Endodermal cell (in vitro differentiated cells): ENCODE data around the gene RBM48. TPM values are rescaled to one million over a fixed set of nuclear protein-coding genes. Genes with fewer than 3 reads are reported as not detected.

Source experiments
- DNase-seq: peaks from one replicate; pipeline ENCODE4 v3.0.0-alpha.2; 2017
- H3K27ac ChIP-seq: 2 replicates; pipeline ENCODE4 v1.5.1; 2013; ENCODE audit warnings: mild to moderate bottlenecking, low read depth, low read length, moderate library complexity
- H3K27me3 ChIP-seq: 2 replicates; pipeline ENCODE4 v1.6.1; 2013; ENCODE audit warnings: mild to moderate bottlenecking, low read length, moderate library complexity; ENCODE audit not compliant: insufficient read depth, control insufficient read depth, poor library complexity, severe bottlenecking
- H3K36me3 ChIP-seq: 2 replicates; pipeline ENCODE4 v1.7.0; 2013; ENCODE audit warnings: mild to moderate bottlenecking, low read length, moderate library complexity; ENCODE audit not compliant: control insufficient read depth, insufficient read depth
- H3K4me1 ChIP-seq: one replicate; pipeline ENCODE4 v1.7.0; 2013; ENCODE audit warnings: low read length; ENCODE audit not compliant: control insufficient read depth, insufficient read depth
- H3K4me3 ChIP-seq: 2 replicates; pipeline ENCODE4 v1.5.1; 2013; ENCODE audit warnings: mild to moderate bottlenecking, low read length, moderate library complexity
- H3K9ac ChIP-seq: 2 replicates; pipeline ENCODE4 v1.6.1; 2013; ENCODE audit warnings: mild to moderate bottlenecking, low read length, moderate library complexity; ENCODE audit not compliant: poor library complexity, severe bottlenecking; ENCODE audit errors: extremely low read depth
- H3K9me3 ChIP-seq: 2 replicates; pipeline ENCODE4 v1.6.1; 2013; ENCODE audit warnings: mild to moderate bottlenecking, low read length, moderate library complexity; ENCODE audit not compliant: control insufficient read depth
- H3K27ac Mint-ChIP-seq: 2 replicates; pipeline ENCODE4 v1.8.0; 2020; ENCODE audit warnings: mixed read lengths
- H3K27me3 Mint-ChIP-seq: 2 replicates; pipeline ENCODE4 v1.8.0; 2021; ENCODE audit warnings: mild to moderate bottlenecking, mixed read lengths; ENCODE audit not compliant: insufficient read depth
- H3K36me3 Mint-ChIP-seq: 2 replicates; pipeline ENCODE4 v1.8.0; 2020; ENCODE audit warnings: low read depth, mixed read lengths
- H3K4me1 Mint-ChIP-seq: 2 replicates; pipeline ENCODE4 v1.8.0; 2020; ENCODE audit warnings: mixed read lengths
- H3K4me3 Mint-ChIP-seq: 2 replicates; pipeline ENCODE4 v1.8.0; 2020; ENCODE audit warnings: mild to moderate bottlenecking, moderate library complexity, mixed read lengths
- H3K9me3 Mint-ChIP-seq: 2 replicates; pipeline ENCODE4 v1.8.0; 2020; ENCODE audit warnings: mild to moderate bottlenecking, mixed read lengths
- WGBS, 2 experiments: methylation state at CpG; one replicate each; pipeline versions ENCODE4 v1.1.5 to v1.1.7; 2013; ENCODE audit warnings: missing lambda C conversion rate in 2 of 2, mixed read lengths in 1 of 2; ENCODE audit not compliant: insufficient coverage in 1 of 2, insufficient read length in 1 of 2; 5-methylcytosine and 5-hydroxymethylcytosine counted together
- total RNA-seq, 2 donors: library from RNA; stranded (reverse); fragmentation: NEBNext Ultra II Directional in 1 of 2; extraction: Animal tissue kit (Norgen Biotek cat#: 25700) in 1 of 2; gene quantifications; 2 replicates in 1 of 2; 3 replicates in 1 of 2; pipeline ENCODE4 v1.2.1, GENCODE V29; 2021
- TF ChIP-seq, protein P1 (sequence below): fragments of 200-600 bp; sonication (generic); conservative IDR thresholded peaks from 2 replicates; pipeline ENCODE4 v1.5.0; 2021; ENCODE audit warnings: antibody characterized with exemption, mild to moderate bottlenecking

Gene RBM48
- total RNA-seq, 2 donors from 2014 or later, result 11.4 to 11.9 TPM

DNA sequence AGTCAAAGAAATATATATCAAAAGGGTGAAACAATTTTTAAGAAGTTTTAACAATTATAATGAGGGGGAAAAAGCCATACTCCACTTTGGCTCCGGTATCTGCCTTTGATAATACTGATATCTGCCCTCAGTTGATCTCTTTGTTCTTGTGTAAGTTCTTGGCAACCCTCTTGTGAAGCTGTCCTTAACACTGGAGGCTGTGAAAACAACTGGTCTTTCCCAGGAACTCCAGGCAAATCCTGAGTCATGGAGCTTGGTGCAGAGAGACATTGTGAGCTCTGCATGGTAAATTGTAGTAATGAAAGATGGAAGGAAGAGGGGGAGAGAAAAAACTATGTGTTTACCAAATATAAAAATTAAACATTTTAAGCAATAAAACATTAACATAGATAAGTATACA is 39.0 kb upstream of the RBM48 start:
- Histone ChIP-seq H3K9me3 (peaks cover 4% of the 10 kb centered on the region), H3K27me3 (no peaks in the 10 kb centered on the region), H3K4me3 (no peak overlapping the region), H3K9ac (no peak overlapping the region), H3K36me3 (peaks cover 82% of the 10 kb centered on the region), H3K4me1 (peaks cover 17% of the 10 kb centered on the region), H3K27ac (no peak overlapping the region)
- Mint-ChIP-seq H3K27me3 (no peaks in the 10 kb centered on the region), H3K4me3 (no peak overlapping the region), H3K36me3 (peaks cover 38% of the 10 kb centered on the region), H3K4me1 (peaks cover 2% of the 10 kb centered on the region), H3K27ac (no peak overlapping the region), H3K9me3 (peaks cover 4% of the 10 kb centered on the region)
- TF ChIP-seq, protein P1, sequence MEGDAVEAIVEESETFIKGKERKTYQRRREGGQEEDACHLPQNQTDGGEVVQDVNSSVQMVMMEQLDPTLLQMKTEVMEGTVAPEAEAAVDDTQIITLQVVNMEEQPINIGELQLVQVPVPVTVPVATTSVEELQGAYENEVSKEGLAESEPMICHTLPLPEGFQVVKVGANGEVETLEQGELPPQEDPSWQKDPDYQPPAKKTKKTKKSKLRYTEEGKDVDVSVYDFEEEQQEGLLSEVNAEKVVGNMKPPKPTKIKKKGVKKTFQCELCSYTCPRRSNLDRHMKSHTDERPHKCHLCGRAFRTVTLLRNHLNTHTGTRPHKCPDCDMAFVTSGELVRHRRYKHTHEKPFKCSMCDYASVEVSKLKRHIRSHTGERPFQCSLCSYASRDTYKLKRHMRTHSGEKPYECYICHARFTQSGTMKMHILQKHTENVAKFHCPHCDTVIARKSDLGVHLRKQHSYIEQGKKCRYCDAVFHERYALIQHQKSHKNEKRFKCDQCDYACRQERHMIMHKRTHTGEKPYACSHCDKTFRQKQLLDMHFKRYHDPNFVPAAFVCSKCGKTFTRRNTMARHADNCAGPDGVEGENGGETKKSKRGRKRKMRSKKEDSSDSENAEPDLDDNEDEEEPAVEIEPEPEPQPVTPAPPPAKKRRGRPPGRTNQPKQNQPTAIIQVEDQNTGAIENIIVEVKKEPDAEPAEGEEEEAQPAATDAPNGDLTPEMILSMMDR, result no peak
- WGBS, 2 experiments, result 89 to 100% methylated on average over 1 of the region's 1 CpG
- no peak for DNase-seq

DNA sequence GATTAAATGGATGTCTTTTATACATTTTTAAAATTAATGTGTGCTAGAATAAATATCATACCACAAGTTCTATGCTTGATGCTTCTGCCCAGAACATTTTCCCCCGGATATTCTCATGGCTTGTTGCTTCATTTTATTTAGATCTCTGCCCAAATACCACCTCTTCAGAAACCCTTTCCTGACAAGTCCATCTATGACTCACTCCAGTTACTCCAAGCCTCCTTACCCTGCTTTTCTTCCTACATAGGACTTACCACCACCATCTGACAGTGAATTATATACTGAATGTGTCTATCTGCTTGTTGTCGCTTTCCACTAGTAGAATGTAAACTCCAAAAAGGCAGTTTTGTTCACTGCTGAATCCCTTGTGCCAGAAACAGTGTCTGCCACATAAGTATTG is 31.7 kb upstream of the RBM48 start:
- H3K27me3 Mint-ChIP-seq, result no peaks in the 10 kb centered on the region
- TF ChIP-seq, protein P1, result no peak
- no peak overlapping the region for H3K9ac ChIP-seq
- WGBS, 2 experiments, result 80 to 84% methylated on average over 1 to 2 of the region's 2 CpGs
- H3K9me3 Mint-ChIP-seq, result no peaks in the 10 kb centered on the region
- no peaks in the 10 kb centered on the region for H3K27me3 ChIP-seq
- H3K4me1 ChIP-seq, result no peaks in the 10 kb centered on the region
- no peak overlapping the region for H3K4me3 ChIP-seq
- H3K27ac ChIP-seq, result no peak overlapping the region
- peaks cover 49% of the 10 kb centered on the region for H3K36me3 Mint-ChIP-seq
- no peak for DNase-seq
- no peaks in the 10 kb centered on the region for H3K4me1 Mint-ChIP-seq
- H3K4me3 Mint-ChIP-seq, result no peak overlapping the region
- H3K27ac Mint-ChIP-seq, result no peak overlapping the region
- H3K36me3 ChIP-seq, result peaks cover 71% of the 10 kb centered on the region
- no peaks in the 10 kb centered on the region for H3K9me3 ChIP-seq

DNA sequence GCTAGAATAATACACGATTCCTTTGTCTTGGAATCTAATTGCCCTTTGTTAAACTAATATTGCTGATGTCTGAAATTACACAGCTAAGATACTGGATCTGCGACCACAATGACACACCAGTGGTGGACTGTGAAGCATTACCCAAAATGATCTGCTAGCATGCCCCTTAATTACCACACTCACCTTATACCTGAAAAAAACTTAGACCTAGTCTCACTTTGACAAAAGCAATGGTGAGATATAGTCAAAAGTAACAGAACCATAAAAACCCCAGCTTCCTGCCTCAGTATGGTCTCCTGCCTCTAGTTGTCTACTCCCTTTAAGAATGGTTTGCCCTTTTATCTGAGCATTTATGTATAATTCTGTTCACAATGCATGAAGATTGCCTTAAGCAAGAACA is 30.0 kb upstream of the RBM48 start:
- Mint-ChIP-seq H3K27ac (no peak overlapping the region), H3K36me3 (peaks cover 41% of the 10 kb centered on the region)
- no peak for DNase-seq

More for the DNA sequence above, 30.0 kb upstream of the RBM48 start:
- WGBS, 2 experiments, result 88 to 96% methylated on average over 2 of the region's 2 CpGs
- no peaks in the 10 kb centered on the region for H3K27me3 ChIP-seq
- H3K4me1 ChIP-seq, result no peaks in the 10 kb centered on the region
- Mint-ChIP-seq H3K4me3 (no peak overlapping the region), H3K9me3 (no peaks in the 10 kb centered on the region), H3K4me1 (no peaks in the 10 kb centered on the region), H3K27me3 (no peaks in the 10 kb centered on the region)
- H3K27ac ChIP-seq, result no peak overlapping the region
- H3K36me3 ChIP-seq, result peaks cover 70% of the 10 kb centered on the region
- H3K4me3 ChIP-seq, result no peak overlapping the region
- no peaks in the 10 kb centered on the region for H3K9me3 ChIP-seq
- H3K9ac ChIP-seq, result no peak overlapping the region
- TF ChIP-seq, protein P1, result no peak
